AG09309 (cell line): ENCODE data around the gene FER.

ENCODE experiments used
- DNase-seq: peaks from one replicate; pipeline ENCODE4 v3.0.0-alpha.2; 2010; ENCODE audit warnings: low read depth
- H3K4me3 ChIP-seq: 2 replicates; pipeline ENCODE4 v1.5.1; 2011; ENCODE audit warnings: mild to moderate bottlenecking, low read depth, low read length, moderate library complexity; ENCODE audit not compliant: control insufficient read depth
- TF ChIP-seq, protein P1 (sequence below): IDR thresholded peaks from 2 replicates; pipeline ENCODE4 v1.5.1; 2011; ENCODE audit warnings: mild to moderate bottlenecking, low read depth, low read length, inconsistent platforms; ENCODE audit not compliant: insufficient read depth, control insufficient read depth; ENCODE audit errors: missing control alignments

Gene FER

GRCh38 chr5:109196087-109196822 is 448.6 kb downstream of the FER start:
- DNase-seq = no peak
- TF ChIP-seq, protein P1, sequence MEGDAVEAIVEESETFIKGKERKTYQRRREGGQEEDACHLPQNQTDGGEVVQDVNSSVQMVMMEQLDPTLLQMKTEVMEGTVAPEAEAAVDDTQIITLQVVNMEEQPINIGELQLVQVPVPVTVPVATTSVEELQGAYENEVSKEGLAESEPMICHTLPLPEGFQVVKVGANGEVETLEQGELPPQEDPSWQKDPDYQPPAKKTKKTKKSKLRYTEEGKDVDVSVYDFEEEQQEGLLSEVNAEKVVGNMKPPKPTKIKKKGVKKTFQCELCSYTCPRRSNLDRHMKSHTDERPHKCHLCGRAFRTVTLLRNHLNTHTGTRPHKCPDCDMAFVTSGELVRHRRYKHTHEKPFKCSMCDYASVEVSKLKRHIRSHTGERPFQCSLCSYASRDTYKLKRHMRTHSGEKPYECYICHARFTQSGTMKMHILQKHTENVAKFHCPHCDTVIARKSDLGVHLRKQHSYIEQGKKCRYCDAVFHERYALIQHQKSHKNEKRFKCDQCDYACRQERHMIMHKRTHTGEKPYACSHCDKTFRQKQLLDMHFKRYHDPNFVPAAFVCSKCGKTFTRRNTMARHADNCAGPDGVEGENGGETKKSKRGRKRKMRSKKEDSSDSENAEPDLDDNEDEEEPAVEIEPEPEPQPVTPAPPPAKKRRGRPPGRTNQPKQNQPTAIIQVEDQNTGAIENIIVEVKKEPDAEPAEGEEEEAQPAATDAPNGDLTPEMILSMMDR = no peak
- no peak overlapping the region for H3K4me3 ChIP-seq

- TF ChIP-seq, protein P1 = no peak
- H3K4me3 ChIP-seq = no peak overlapping the region
- no peak for DNase-seq
Observed at GRCh38 chr5:109196823-109197160, 449.1 kb downstream of the FER start.

DNA sequence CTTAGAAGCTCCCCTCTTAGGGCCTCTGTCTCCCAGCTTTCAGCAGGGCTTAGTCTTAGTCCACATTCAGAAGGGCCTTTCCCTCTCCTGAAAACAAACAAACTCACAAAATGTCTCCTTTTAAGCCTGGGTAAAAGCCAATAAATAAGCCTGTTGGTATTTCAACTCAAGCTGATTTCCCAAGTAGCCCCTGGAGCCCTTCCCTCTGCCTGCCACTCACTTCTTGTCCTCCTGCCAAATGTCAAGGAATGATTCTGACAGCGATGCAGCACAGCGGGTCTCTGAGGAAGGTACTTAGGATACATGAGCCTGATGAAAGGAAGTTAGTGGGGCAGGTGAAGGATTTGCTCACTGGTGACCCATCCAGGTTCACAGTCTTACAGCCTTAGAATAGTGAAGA is 451.6 kb downstream of the FER start:
- no peak overlapping the region for H3K4me3 ChIP-seq
- no peak for DNase-seq
- TF ChIP-seq, protein P1 = no peak

- TF ChIP-seq, protein P1 = no peak
- no peak overlapping the region for H3K4me3 ChIP-seq
- no peak for DNase-seq
Observed at GRCh38 chr5:109199799-109200620, 452.3 kb downstream of the FER start.

- TF ChIP-seq, protein P1 = no peak
- no peak overlapping the region for H3K4me3 ChIP-seq
- no peak for DNase-seq
Observed at GRCh38 chr5:109215040-109215439, 467.3 kb downstream of the FER start.

DNA sequence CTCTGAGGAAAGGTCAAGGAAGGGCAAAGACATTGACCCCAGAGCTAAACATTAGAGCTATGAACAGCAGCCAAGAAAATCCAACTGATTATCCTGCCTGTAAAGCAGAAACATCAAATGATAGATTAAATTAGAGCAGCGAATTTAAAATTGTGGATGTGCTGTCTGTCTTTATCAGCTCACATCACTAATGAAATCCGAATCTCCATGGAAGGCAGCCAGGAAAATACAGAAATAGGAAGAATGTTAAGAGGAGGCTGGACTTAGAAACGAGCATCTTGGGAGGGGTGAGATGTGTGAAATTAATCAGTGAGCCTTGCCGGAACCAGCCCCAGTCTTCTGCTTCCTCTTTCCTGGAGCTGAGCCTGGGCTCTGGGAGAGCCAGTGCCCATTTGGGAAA is 471.1 kb downstream of the FER start:
- DNase-seq = no peak
- H3K4me3 ChIP-seq = no peak overlapping the region
- TF ChIP-seq, protein P1 = no peak

DNA sequence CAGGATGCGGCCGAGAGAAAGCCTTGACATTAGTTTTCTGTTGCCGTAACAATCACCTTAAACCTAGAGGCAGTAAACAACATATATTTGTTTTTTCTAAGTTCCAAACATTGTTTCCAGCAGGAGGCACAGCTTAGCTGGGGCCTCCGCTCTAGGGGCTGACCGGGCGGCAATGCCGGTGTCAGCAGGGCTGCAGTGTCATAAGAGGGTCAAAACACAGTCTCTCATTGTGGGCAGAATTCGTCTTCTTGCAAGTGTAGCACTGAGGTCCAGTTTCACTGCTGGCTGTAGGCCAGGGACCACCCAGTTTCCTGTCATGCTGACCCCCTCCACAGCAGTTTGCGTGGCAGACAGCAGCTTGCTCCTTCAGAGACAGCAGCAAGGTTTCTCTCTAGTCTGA is 475.8 kb downstream of the FER start:
- TF ChIP-seq, protein P1 = no peak
- H3K4me3 ChIP-seq = no peak overlapping the region
- no peak for DNase-seq
